Measurements from ENCODE around the gene LMO2.
A peak's percentile ranks its signal among the peaks of the same experiment; 100 is the strongest.

The LMO2 gene

GRCh38 chr11:33912405-33913361 lies 20.8 kb upstream of the LMO2 start:
- no peak for DNase-seq

DNA sequence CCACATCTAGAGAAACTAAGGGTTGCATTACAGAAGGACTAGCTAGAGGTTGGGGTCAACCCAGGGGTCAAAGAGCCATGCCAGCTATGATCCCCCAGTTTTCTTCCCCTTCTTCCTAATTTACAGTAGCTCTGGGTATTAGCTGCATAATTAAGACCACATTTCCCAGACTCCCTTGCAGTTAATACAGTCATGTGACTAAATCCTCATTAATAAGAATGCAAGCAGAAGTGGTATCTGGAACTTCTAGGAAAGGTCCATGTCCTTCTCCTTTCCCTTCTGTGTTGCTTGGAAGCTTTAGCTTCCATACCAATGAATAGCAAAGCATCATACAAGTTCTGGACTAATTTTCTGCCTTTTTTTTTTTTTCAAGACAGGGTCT lies 19.1 kb upstream of the LMO2 start:
- no peak for DNase-seq

DNA sequence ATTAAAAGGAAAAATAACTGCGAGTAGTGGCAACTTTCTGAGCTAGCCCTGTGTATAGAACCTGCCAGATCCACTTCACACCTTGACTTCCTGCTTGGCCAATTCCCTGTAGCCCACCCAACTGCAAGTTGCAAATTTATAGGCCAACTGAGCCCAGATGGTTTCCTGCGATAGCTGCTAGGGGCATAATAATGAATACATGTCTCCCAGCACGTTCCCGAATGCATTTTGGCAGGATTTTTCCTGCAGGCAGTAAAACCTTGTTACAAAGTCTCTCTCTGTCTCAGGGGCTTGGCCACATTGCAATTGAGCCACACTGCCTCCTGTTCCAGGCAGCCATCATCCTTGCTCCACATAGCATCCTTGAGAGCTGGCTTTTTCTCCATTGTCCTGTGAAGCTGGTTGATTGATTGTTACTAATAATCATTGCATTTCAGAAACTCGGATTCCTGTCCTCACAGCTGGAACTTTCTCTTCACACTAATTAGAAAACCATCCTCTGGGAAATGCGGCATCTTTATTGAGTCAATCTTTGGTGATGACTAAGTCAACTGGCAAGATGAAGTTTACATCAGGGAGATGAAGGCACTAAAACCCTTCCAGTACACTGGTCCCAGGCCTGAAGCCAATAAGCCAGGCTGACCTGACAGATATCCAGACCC lies 18.6 kb upstream of the LMO2 start:
- no peak for DNase-seq

GRCh38 chr11:33909552-33909951 lies 17.7 kb upstream of the LMO2 start:
- DNase-seq = no peak

- no peak for DNase-seq
Measured at GRCh38 chr11:33909150-33909549, 17.3 kb upstream of the LMO2 start.

GRCh38 chr11:33907421-33907820 lies 15.5 kb upstream of the LMO2 start:
- no peak for DNase-seq

GRCh38 chr11:33906484-33907186 lies 14.8 kb upstream of the LMO2 start:
- no peak for DNase-seq

GRCh38 chr11:33904102-33904501 lies 12.2 kb upstream of the LMO2 start:
- DNase-seq = no peak

DNA sequence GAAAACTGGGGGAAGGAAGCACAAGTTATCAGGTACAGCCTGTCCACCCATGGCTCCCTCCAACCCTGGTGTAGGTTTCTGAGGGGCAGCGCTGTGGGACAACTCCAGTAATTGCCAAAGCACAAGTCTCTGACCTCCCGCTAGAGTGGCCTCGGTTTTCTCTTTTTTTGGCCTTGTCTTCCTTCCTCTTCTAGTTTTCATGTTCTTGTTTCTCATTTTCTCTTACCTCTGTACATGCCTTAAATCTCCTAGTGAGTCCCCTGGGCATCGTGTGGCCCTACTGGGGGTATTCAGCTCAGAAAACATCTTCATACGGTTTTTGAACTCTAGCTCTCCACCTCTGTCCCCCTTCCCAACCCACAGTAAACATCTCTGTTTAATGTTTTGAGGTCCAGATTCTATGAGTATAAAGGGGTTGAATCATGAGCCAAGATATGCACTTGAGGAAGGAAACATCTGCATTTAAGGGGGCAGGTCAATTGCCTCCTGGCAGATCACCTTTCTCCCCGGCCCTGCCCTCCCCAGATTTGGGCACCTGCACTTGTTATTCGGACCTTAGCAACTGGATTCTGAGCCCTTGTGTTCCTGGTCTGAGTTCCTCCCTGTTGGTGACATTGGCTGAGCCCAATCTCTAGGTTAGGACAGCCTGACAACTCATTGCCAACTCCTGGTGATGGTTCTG lies 8.4 kb upstream of the LMO2 start:
- no peak for DNase-seq

- no peak for DNase-seq
Measured at GRCh38 chr11:33899400-33900037, 7.6 kb upstream of the LMO2 start.

GRCh38 chr11:33898957-33899356 lies 7.1 kb upstream of the LMO2 start:
- DNase-seq = no peak

DNA sequence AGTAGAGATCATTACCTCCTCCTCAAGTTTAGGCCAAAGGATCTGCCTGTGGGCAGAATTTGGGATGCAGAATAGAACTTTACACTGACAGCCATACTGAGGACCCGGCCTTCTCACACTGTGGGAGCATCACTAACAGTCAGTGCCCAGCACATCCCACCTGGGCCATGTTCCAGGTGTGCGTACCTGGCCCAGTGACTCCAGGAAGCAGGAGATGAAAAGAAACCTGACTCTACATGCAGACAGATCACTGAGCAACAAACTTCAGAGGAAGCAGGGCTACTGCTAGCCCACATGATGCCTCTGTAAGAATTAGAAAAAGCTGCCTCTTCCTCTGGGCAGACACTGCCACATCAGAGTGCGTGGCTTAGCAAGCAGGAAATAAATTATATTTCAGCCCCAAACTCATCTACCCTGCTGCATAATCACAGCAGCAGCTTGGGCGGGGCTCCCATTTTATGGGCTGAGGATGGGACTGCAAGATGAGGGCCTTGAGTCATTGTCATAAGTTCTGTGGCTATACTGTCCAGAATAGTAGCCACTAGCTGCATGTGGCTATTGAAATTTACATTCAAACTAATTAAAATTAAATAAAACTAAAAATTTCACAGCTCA lies 6.0 kb upstream of the LMO2 start:
- no peak for DNase-seq

DNA sequence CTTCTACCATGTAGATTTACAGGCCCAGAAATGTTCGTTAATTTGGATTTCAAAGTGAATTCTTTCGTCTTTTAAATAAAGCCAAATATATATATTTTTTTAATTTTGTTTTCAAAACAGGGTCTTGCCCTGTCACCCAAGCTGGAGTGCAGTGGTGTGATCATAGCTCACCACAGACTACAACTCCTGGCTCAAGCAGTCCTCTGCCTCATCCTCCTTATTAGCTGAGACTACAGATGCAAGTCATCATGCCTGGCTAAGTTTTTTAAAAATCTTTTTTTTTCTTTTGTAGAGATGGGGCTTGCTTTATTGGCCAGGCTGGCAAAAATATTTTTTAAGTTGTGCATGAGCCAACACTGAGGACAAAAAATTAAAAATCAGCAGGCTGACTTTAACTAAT lies 5.0 kb upstream of the LMO2 start:
- no peak for DNase-seq

DNA sequence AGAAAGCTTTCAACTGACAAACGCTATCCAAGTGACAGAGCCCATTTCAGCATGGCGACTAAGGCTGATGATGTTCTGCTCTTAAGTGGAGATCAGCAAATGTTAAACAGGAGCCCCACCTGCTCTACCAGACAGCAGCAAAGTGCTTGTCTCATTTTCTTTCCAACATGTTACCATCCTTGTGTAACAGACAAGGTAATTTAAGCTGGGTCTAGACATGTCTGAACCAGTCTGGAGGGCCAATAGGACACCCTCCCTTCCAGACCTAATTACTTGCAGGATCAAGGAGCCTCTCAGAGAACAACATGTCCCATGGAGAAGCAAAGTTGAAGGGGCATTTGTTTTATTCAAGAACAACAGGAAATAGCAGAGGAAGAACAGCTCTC lies 3.9 kb upstream of the LMO2 start:
- no peak for DNase-seq

GRCh38 chr11:33894398-33894746 lies 2.5 kb upstream of the LMO2 start:
- no peak for DNase-seq

- peak; percentile 81 for DNase-seq
Measured at GRCh38 chr11:33893711-33894397, 2.0 kb upstream of the LMO2 start.

DNA sequence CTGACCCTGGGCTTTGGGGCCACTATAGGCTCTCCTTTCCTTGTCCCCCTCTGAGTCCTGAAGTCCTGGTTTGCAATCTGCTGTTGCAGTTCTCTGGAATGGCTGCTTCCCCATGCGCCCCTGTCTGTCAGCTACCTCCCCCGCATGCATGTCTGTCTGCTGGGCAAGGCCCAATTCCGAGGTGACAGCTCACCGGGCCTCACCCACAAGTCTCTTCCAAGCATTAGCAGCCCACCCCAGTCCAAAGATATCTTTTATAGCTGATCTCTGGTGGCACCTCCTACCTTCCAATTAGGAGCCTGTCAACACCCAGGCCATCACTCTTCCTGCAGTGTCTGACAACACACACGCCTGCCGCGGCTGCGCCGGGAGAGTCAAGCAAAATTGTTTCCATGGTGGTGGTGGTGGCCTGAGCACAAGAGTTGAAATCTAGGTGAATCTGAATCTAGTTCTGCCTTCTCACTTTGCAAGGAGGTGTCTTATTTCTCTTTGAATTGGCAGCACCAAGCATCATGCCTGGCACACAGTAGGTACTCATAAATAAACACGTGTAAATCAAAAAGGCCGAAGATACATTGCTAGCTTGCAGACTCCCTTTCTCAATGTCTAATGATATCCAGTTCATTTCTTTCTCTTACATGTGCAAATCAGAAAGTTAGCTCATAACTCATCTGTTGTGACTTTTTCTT lies 1.2 kb upstream of the LMO2 start:
- no peak for DNase-seq

- no peak for DNase-seq
Measured at GRCh38 chr11:33889821-33890378, 2.0 kb downstream of the LMO2 start.

- DNase-seq = no peak
Measured at GRCh38 chr11:33889296-33889695, 2.6 kb downstream of the LMO2 start.

GRCh38 chr11:33887886-33888285 lies 4.0 kb downstream of the LMO2 start:
- DNase-seq = no peak
